AG09309 (cell line): ENCODE results near the gene PSMD8.

Experiments
- DNase-seq: peaks from one replicate; pipeline ENCODE4 v3.0.0-alpha.2; 2010; ENCODE audit warnings: low read depth
- H3K4me3 ChIP-seq: 2 replicates; pipeline ENCODE4 v1.5.1; 2011; ENCODE audit warnings: mild to moderate bottlenecking, low read depth, low read length, moderate library complexity; ENCODE audit not compliant: control insufficient read depth
- CTCF ChIP-seq: IDR thresholded peaks from 2 replicates; pipeline ENCODE4 v1.5.1; 2011; ENCODE audit warnings: mild to moderate bottlenecking, low read depth, low read length, inconsistent platforms; ENCODE audit not compliant: insufficient read depth, control insufficient read depth; ENCODE audit errors: missing control alignments

PSMD8 gene

DNA sequence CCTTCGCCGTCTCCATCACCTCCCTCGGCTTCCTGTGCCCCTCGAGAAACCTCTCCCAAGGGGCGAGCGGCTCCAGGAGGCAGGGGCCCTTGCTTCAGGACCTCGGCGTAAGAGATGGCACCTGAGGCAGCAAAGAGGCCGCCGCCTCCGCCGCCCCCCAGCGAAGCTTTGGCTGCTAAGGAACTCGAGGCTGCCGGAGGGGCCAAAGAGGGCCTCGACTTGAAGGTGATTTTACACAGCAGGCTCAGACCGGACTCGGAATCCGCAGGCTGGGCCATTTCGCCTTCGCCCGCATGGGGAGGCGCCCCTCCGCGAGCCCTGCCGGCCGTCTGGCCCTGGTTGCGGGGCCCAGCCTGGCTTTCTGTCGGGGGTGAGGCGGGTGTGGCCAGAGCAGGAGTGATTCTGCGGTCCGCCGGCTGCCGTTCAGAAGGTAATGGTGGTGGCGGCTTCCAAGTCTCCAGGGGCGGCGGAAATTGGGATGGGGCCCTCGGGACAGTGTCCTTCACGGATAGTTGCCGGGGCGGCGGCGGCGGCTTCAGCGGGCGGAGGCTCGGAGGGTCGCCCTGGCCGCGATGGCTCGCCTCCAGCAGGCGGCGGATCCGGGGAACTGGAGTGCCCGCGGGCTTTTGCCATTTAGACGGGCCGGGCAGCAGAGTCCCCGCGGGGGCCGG lies 12.1 kb downstream of the PSMD8 start:
- DNase-seq, result no peak
- no peak overlapping the region for H3K4me3 ChIP-seq
- TF ChIP-seq CTCF, result no peak

DNA sequence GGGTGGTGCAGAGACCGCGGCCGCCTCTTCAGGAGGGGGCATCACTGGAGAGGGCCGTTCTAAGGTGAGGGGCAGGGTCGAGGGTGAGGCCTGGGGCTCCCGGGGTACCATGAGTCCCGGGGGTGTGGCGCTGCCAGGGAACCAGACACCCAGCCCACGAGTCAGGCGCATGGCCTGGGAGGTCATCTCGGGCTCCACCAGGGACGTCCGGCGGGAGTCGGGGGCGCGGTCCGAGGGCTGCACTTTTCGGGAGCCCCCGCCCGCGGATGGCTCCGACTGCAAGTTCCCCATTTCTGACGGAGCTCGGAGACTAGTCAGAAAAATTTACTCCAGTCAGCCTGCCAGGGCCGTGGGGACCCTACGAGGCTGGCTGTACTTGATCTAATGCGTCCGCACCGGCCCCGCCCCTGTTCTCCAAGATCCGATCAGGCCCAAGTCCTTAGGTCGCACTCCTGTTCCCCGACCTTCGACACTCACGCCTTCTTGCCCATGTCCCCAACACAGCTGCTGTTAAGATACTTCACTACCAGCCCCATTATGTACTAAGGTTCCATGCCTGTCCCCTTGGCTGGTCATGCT lies 12.7 kb downstream of the PSMD8 start:
- no peak for TF ChIP-seq CTCF
- no peak for DNase-seq
- no peak overlapping the region; the same call in 1 of the 2 replicates for H3K4me3 ChIP-seq

- peak within 1 kb of the TSS; percentile 84 for H3K4me3 ChIP-seq
- no peak for TF ChIP-seq CTCF
- DNase-seq, result peak; percentile 66
Observed at GRCh38 chr19:38387550-38388348, 13.4 kb downstream of the PSMD8 start, which contains the start of gene GGN. Gene GGN (minus strand): TSS chr19:38388034. CDS start chr19:38387261, 773 bp downstream.

GRCh38 chr19:38388349-38389100 lies 14.2 kb downstream of the PSMD8 start, which contains the start of gene SPRED3:
Gene SPRED3 (plus strand): TSS chr19:38388697. CDS start chr19:38390303, 1,606 bp downstream.
- DNase-seq, result no peak
- H3K4me3 ChIP-seq, result peak within 1 kb of the TSS; percentile 84
- no peak for TF ChIP-seq CTCF

DNA sequence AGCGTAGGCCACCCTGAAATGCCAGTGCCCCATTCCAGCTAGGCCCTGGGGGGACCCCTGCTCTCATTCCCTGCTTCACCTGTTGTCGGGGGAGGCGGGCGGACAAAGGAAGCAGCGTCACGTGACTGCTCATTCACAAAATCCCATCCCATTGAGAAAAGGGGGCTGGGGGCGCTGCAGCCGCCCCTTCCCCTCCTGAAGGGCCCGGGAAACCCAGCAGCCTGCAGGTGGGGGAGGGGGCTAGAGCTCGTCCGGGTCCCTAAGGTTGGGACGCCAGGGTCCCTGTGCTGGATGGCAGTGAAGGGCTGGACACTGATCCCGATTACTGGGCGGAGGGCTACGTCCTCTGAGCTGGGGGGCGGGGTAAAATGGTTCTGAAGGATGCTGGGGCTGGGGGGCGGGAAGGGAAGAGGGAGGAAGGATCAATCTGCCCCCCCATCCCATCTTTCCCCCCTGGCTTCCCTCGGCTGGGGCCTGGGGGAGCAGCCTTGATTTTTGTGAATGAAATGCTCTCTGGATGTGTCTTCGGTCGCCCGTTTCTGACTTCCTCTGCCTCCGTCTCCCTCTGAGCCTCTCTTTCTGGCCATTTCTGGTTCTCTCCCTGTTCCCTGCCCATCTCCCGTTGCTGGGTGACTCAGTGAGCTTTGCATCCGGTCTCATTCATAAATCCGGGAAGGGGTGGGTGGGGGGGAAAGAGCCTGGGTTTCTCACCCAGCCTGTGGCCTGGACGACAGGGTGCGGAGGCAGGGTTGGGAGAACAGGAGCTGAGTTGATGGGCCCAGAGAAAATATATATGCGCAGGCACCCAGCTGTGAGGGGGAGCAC lies 14.9 kb downstream of the PSMD8 start:
- no peak for DNase-seq
- TF ChIP-seq CTCF, result no peak
- peak overlapping the region; percentile 84 for H3K4me3 ChIP-seq
